NCI-H524 (cell line): ENCODE results near the gene POPDC2.

Experiments used
- DNase-seq, 2 experiments: peaks; one replicate each; lab custom pipeline; 2025; lab: John Stamatoyannopoulos, UW

Gene POPDC2

GRCh38 chr3:119639494-119640350 lies 20.7 kb downstream of the POPDC2 start:
- no peak for DNase-seq

GRCh38 chr3:119637679-119638477 lies 22.5 kb downstream of the POPDC2 start:
- no peak for DNase-seq

- no peak for DNase-seq
These were observed 23.3 kb downstream of the POPDC2 start for GRCh38 chr3:119636891-119637611.

GRCh38 chr3:119636249-119636648 lies 24.1 kb downstream of the POPDC2 start:
- no peak for DNase-seq

DNA sequence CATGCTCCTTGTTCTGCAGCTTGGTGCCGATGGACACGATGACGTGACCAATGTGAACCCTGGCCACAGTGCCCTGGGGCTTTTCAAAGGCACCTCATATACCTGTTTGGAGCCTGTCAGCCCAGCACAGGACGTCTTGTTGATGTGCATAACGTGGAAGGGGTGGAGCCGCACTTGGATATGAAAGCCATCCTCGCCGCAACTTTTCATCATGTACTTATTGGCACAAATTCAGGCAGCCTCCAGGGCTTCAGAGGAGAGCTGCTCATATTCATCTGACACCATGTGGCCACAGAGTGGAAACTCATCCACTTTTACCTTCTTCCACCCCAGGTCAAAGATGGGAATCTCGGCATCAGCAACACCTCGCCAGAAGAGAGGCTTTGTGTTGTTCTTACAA lies 24.7 kb downstream of the POPDC2 start:
- no peak for DNase-seq

DNA sequence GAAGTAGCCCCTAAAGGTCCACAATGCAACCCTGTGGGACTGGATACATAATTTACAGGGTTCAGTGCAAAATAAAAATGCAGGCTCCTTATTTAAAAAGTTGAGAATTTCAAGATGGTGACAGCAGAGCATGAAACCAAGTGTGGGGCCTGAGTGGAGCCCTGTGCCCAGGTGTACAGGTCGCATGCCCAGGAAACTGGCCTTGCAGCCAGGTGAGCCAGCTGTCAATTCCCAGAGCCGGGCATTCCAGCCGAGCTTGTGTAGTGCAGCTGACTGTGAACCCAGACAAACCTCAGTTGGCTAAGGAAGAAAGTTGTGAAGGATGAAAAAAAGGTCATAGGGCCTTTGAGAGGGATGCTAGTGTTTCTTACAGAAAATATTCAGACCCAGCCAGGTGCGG lies 27.6 kb downstream of the POPDC2 start:
- DNase-seq, result no peak

GRCh38 chr3:119632216-119632615 lies 28.2 kb downstream of the POPDC2 start:
- DNase-seq, result no peak

GRCh38 chr3:119631516-119631915 lies 28.9 kb downstream of the POPDC2 start:
- DNase-seq, result no peak

DNA sequence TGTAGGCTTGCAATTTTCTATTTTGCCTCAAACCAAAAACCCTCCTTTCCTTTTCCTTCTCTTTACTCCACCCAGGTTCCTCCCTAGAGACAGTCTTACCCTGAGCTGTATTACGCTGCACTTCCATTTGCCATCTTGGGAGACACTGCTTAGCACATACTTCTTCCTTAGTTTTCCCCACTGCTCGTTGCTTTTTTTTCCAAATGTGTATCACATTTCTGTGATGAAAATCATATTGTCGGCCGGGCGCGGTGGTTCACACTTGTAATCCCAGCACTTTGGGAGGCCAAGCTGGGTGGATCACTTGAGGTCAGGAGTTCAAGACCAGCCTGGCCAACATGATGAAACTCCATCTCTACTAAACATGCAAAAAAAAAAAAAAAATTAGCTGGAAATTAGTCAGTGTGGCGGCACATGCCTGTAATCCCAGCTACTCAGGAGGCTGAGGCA lies 29.5 kb downstream of the POPDC2 start:
- no peak for DNase-seq

DNA sequence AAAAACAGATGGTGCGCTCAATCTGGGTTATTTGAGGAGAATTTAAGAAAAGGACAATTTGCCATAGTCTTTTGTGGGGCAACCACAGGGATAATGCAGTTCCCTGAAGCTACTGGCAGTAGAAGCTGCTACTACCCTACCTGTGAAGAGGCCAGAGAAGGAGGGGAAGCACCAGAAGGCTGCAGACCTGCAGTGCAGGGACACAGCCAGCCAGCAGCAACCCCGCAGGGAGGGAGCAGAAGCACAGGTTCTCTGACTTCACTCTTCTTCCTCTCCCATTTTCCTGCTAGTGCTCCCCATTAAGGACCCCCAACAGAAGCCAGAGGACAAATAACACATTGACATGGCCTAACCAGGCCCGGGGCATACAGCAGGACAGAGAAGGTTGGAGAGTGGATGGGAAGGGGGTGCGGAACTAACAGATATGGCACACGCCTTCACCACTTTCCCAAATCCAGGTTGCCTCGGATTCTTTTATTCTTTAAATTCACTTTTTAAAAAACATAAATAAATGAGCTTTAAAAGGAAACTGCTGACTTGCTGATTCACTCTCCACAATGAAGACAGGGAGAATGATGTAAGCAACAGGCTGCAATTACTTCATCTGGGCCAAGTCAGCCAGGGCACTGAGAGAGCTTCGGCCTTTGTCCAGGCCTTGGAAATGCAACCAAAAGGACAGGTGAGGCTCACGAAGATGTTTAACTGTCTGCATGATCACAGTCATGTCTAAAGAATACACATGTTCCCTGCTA lies 30.1 kb downstream of the POPDC2 start:
- DNase-seq, result no peak

DNA sequence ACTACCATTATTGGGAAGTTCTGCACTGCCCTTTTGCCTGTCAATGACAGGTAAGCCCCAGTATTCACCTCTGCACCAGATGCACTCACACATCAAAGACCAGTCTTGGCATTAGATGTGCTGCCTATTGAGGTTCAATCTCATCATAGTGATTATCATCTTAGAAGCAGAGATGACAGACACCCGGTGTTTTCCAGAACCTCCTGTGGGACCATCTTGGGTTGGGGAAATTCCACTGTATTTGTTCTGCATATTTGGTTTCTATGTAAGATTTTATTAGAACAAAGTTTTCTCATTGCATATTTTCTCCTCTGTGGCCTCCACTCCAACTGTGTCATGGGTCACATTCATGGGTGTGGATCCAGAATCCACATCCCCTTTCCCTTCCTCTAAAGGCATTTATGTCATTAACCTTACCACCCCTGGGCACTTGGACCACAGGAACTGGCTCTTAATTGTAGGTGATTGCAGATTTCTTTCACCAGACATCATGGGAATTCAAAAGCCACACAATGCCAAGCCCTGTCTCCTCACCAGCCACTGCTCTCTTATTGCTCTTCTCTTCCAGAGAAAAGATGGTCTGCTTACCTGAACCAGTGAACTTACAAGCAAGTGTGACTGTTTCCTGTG lies 31.5 kb downstream of the POPDC2 start:
- DNase-seq, result no peak

GRCh38 chr3:119628390-119628789 lies 32.0 kb downstream of the POPDC2 start:
- no peak for DNase-seq

- DNase-seq, result no peak
These were observed 32.9 kb downstream of the POPDC2 start for GRCh38 chr3:119627461-119627860.

DNA sequence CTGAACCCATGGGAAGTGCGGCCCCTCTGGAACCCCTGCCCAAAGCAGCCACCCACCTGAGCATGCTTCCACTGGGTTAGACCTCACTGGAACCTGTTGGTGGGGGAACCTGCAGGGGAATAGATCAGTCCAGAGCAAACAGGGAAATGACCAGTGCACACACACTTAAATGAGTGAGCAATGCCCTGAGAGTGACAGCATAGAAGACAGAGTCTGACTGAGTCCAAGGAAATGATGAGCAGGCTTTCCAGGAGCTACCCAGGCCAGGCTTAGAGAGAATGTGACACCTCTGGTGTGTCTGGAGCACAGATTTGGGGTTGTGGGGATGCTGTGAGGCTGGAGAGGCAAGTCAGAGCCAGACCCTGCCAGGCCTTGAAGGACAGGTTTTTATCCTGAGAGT lies 34.2 kb downstream of the POPDC2 start:
- no peak for DNase-seq

- DNase-seq, result no peak
These were observed 34.8 kb downstream of the POPDC2 start for GRCh38 chr3:119625451-119626153.

- no peak for DNase-seq
These were observed 36.2 kb downstream of the POPDC2 start for GRCh38 chr3:119624002-119624720.

GRCh38 chr3:119620899-119621298 lies 39.5 kb downstream of the POPDC2 start:
- DNase-seq, result no peak

- DNase-seq, result no peak
These were observed 41.3 kb downstream of the POPDC2 start for GRCh38 chr3:119619094-119619493.

DNA sequence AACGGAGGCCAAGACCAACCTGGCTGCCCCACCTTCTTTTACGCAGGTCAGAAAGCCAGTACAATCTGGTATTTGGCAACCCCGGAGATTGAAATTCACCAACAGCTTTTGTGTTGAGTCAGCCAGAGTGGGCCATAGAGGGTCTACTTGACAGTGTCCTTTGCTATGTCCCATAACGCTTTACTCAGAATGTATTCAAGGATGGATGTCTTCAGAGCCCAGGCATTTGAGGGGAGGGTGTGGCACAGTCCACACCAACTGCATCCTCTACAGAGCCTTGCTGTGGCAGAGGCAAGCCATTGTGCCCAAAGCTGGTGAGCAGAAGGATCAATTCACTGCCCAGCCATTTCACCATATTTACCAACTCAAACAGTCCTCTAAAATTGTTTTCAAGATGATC lies 44.3 kb downstream of the POPDC2 start:
- DNase-seq, result no peak

DNA sequence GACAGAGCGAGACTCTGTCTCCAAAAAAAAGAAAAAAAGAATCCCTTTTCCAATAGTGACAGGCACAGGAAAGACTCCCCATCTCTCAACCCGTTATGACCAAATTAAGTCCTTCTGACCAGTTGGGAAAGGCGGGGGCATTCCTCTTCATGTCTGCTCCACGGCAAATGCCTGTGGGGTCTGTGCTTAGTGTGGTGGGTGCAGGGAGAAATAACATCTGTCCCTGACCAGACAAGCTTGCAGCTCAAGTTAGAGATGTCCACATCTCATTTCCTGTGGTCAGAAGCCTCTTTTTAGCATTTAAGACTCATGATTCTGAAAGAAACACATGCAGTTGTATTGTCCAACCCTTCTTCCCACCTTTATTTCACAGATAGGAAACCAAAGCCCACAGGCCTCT lies 46.5 kb downstream of the POPDC2 start:
- DNase-seq, result no peak
